GM18951 (cell line): ENCODE data around the gene NOX3.

Experiments used
- POLR2A ChIP-seq: IDR thresholded peaks from 4 replicates; pipeline ENCODE4 v1.6.1; 2011; ENCODE audit warnings: mild to moderate bottlenecking; ENCODE audit not compliant: insufficient read length, insufficient read depth; ENCODE audit errors: extremely low read depth
- in situ Hi-C: fragments of 300-500 bp; cut with MboI; formaldehyde crosslinking; loops from one replicate; pipeline ENCODE4 v1.12.0; 2022; ENCODE audit warnings: low sequenced_read_pairs, mixed read lengths, inconsistent platforms; ENCODE audit not compliant: unreplicated experiment

Gene NOX3

GRCh38 chr6:155411154-155412052 lies 44.2 kb downstream of the NOX3 start:
- TF ChIP-seq POLR2A = no peak
- in situ Hi-C loops = no loop called here

GRCh38 chr6:155409391-155409790 lies 46.2 kb downstream of the NOX3 start:
- in situ Hi-C loops = no loop called here
- no peak for TF ChIP-seq POLR2A

GRCh38 chr6:155408981-155409380 lies 46.7 kb downstream of the NOX3 start:
- TF ChIP-seq POLR2A = no peak
- in situ Hi-C loops = no loop called here

DNA sequence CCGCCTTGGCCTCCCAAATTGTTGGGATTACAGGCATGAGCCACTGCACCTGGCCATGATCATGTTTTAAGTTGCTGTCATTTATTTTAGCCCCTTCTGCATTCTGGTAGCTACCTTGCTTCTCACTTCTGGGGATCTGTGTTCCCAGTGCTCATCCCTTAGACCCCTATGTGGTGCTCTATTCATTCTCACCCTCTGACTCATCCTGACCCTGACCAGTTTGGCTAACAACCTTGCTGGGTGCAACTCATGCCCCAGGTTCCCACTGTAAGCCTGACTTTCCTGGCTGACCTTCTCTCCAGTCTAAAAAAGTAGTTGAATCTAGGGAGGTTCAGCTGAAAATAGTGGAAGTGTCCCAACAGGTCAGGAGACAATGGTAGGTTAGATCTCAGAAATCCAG lies 47.4 kb downstream of the NOX3 start:
- TF ChIP-seq POLR2A = no peak
- in situ Hi-C loops = no loop called here

DNA sequence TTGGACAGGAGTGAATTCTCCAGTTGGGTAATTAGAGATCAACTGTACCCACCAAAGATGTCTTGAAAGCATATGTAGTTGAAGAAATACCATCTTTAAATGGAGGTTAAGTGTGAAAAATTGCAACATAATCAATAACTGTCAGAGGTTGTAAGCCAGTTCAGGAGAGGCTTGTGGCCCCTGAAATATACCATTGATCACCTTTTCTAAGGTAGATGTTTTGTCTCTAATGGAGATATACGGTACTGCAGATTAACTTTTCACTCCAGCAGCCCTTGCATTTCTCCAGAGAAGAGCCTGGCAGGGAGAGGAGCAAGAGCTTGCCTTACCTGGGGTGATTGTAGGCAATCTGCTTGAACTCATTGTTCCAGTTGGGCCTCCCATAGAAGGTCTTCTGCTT lies 48.8 kb downstream of the NOX3 start:
- in situ Hi-C loops = no loop called here
- no peak for TF ChIP-seq POLR2A

DNA sequence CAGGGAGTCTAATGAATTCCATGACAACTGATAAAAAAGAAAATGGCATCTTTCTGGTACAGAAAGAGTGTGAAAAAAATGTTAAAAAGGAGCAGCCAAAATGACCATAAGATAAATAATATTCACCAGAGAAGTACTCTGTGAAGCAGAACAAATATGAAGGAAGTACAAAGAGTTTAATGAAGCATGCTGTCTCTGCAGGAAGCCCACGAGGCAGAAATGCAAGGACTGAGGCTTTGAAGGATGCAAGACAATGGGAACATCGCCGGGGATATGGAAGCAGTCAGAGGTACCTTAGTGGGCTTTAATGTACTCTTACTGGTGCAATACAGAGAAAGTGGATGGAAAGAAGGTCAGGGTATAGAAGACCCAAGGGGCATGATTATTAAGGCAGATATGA lies 50.7 kb downstream of the NOX3 start:
- in situ Hi-C loops = no loop called here
- TF ChIP-seq POLR2A = no peak

DNA sequence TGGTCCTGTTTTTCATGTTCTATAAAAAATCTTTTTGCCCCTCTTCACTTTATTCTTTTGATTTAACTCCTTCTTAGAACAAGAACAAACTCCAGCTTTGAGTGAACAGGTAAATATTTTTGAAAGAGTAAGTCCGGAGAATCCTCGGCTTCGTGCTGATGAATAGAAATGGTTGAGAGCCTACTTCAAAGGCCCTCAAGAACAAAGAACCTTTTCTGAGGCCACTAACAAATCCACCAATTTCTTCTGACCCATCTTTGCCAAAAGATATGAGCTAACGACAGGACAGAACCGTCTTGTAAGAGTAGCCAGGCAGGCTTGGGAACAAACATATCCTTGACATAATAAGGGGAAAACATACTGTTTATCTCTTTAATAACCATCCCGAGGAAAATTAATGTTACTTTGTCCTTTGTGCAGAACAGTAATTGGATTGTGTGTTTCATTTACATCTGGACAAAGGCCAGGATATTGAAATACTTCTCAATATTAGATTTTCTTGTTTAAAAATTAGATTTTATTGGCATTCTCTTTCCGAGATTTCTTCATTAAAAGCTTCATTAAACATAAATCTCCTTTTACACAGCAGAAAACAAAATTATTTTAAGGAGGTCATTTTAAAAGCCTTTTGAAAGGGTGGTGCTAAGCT lies 52.9 kb downstream of the NOX3 start:
- no peak for TF ChIP-seq POLR2A
- in situ Hi-C loops = no loop called here

DNA sequence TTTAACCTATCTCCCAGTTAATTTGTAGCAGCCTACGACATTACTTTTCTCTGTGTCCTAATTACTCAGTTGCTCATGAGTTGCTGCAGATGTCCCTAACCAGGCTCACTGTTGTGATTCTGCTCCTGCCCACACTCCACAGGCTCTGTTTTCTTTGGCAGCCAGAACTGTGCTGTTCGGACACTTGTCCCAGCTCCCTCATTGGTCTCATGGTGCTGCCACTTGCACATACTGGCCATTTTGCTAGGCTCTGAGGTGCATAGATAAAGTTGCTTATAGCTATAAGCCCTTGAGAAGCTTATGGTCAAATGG lies 55.0 kb downstream of the NOX3 start:
- in situ Hi-C loops = no loop called here

GRCh38 chr6:155399745-155400653 lies 55.6 kb downstream of the NOX3 start:
- no peak for TF ChIP-seq POLR2A
- in situ Hi-C loops = no loop called here

More for the DNA sequence above, 55.0 kb downstream of the NOX3 start:
- no peak for TF ChIP-seq POLR2A

- TF ChIP-seq POLR2A = no peak
- in situ Hi-C loops = no loop called here
Observed at GRCh38 chr6:155399062-155399744, 56.4 kb downstream of the NOX3 start.

- no peak for TF ChIP-seq POLR2A
- in situ Hi-C loops = no loop called here
Observed at GRCh38 chr6:155398701-155399061, 57.0 kb downstream of the NOX3 start.

- no peak for TF ChIP-seq POLR2A
- in situ Hi-C loops = no loop called here
Observed at GRCh38 chr6:155398221-155398620, 57.4 kb downstream of the NOX3 start.
